ENCODE measurements around the gene PRKCE. TPM values are rescaled to one million over a fixed set of nuclear protein-coding genes. Genes with fewer than 3 reads are reported as not detected.
A peak's percentile ranks its signal among the peaks of the same experiment; 100 is the strongest.

PRKCE gene
- polyA plus RNA-seq, 3 donors: 1.3 to 7.7 (median 2.3) TPM

DNA sequence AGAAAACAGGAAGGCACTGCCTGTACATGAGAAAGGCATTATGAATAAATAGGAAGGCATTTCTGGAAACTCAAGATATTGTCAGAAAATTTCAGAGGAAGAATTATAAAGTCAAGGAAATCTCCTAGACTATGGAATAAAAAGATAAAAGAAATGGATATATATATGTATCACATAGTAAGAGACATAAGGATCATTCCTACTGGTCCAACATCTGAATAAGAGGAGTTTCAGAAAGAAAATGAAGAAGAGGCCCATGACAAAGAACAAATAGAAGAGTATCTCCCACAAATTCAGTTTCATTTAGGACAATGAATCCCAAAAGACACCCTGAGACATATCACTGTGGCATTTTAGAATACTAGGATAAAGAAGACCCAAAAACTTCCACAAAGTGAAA is 178.8 kb downstream of the PRKCE start:
- Histone ChIP-seq H2AFZ (ENCODE audit: insufficient read depth, low read depth, low read length, poor library complexity, severe bottlenecking) (no peak overlapping the region), H4K20me1 (ENCODE audit: insufficient read depth, low read length) (peaks cover 3% of the 10 kb centered on the region), H3K27me3 (ENCODE audit: control insufficient read depth in 2 of 2, insufficient read depth in 2 of 2, low read length in 2 of 2) (no peaks in the 10 kb centered on the region), H3K27ac (ENCODE audit: low read depth in 1 of 2, low read length in 2 of 2) (no peak overlapping the region), H3K79me2 (ENCODE audit: insufficient read depth, low read length) (no peaks in the 10 kb centered on the region), H3K4me3 (replicated peaks in 1 of 3; ENCODE audit: low read depth in 2 of 3, low read length in 3 of 3) (no peak overlapping the region), H3K9ac (ENCODE audit: insufficient read depth, low read length, poor library complexity, severe bottlenecking) (no peak overlapping the region), H3K9me3 (replicated peaks in 1 of 2; ENCODE audit: control insufficient read depth in 1 of 2, insufficient read depth in 1 of 2, low read length in 2 of 2) (peaks cover 13 to 15% of the 10 kb centered on the region in 2 donors), H3K4me1 (ENCODE audit: control insufficient read depth in 1 of 2, insufficient read depth in 2 of 2, low read length in 2 of 2) (peaks cover 10 to 17% of the 10 kb centered on the region in 2 donors), H3K4me2 (replicated peaks; ENCODE audit: extremely low read depth, low read length, poor library complexity, severe bottlenecking) (no peak overlapping the region), H3K36me3 (replicated peaks in 1 of 2; ENCODE audit: control insufficient read depth in 1 of 2, insufficient read depth in 2 of 2, low read length in 2 of 2) (no peaks in the 10 kb centered on the region)
- TF ChIP-seq, protein P1, sequence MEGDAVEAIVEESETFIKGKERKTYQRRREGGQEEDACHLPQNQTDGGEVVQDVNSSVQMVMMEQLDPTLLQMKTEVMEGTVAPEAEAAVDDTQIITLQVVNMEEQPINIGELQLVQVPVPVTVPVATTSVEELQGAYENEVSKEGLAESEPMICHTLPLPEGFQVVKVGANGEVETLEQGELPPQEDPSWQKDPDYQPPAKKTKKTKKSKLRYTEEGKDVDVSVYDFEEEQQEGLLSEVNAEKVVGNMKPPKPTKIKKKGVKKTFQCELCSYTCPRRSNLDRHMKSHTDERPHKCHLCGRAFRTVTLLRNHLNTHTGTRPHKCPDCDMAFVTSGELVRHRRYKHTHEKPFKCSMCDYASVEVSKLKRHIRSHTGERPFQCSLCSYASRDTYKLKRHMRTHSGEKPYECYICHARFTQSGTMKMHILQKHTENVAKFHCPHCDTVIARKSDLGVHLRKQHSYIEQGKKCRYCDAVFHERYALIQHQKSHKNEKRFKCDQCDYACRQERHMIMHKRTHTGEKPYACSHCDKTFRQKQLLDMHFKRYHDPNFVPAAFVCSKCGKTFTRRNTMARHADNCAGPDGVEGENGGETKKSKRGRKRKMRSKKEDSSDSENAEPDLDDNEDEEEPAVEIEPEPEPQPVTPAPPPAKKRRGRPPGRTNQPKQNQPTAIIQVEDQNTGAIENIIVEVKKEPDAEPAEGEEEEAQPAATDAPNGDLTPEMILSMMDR (IDR thresholded peaks at IDR 0.05): no peak
- no peak overlapping the region for H3K4me3 Mint-ChIP-seq
- H3K27ac Mint-ChIP-seq: no peak overlapping the region
- H3K36me3 Mint-ChIP-seq: peaks cover 0 to 3% of the 10 kb centered on the region in 2 donors
- H3K27me3 Mint-ChIP-seq (ENCODE audit: low read depth in 3 of 3): peaks cover 0 to 1% (median 0%) of the 10 kb centered on the region in 3 donors
- intact Hi-C loops (cut with micrococcal nuclease): no loop called here
- no peak for DNase-seq
- H3K9me3 Mint-ChIP-seq: peaks cover 12 to 23% (median 21%) of the 10 kb centered on the region in 7 donors
- peaks cover 27% of the 10 kb centered on the region for H3K4me1 Mint-ChIP-seq

DNA sequence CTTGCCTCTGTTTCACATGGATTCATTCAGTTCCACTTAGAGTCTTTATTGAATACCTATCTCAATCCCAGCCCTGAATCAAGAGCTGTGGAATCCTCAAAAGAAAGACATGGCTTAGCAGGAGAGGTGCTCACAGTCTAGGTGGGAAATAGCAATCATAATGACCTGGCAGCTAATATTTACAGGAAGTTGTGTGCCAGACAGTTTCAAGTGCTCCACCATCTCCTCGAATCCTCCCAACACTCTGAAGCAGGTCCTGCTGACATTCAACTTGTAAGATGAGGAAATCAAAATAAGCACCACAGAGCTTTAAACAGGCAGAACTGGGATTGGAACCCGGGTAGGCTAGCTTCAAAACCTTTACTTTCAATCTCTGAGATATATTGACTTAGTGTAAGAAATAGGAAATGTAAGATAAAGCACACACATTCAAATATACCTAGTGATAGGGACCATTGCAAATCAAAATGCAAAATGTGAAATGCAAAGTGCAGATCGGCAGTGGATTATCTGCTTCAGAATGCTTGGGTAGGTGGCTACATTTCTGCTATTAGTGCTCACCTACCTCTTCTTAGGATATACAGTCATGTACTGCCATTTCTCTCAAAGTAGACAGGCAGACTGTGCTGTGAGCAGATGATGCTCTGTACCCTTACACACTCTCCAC is 182.0 kb downstream of the PRKCE start:
- H3K4me1 Mint-ChIP-seq: peaks cover 42% of the 10 kb centered on the region
- H3K27ac Mint-ChIP-seq: no peak overlapping the region

More for the DNA sequence above, 182.0 kb downstream of the PRKCE start:
- no peak overlapping the region for H3K4me3 ChIP-seq (replicated peaks in 1 of 3; ENCODE audit: low read depth in 2 of 3, low read length in 3 of 3)
- peaks cover 0 to 1% (median 1%) of the 10 kb centered on the region in 3 donors for H3K27me3 Mint-ChIP-seq (ENCODE audit: low read depth in 3 of 3)
- H3K36me3 Mint-ChIP-seq: peaks cover 0 to 2% of the 10 kb centered on the region in 2 donors
- H3K79me2 ChIP-seq (ENCODE audit: insufficient read depth, low read length): peaks cover 13% of the 10 kb centered on the region
- H3K4me2 ChIP-seq (replicated peaks; ENCODE audit: extremely low read depth, low read length, poor library complexity, severe bottlenecking): no peak overlapping the region
- peak overlapping the region in 1 of 2 donors; percentile 39 for H3K4me3 Mint-ChIP-seq
- 20% methylated on average over 1 of the region's 3 CpGs for WGBS (ENCODE audit: insufficient coverage)
- no peak for DNase-seq
- H4K20me1 ChIP-seq (ENCODE audit: insufficient read depth, low read length): no peaks in the 10 kb centered on the region
- intact Hi-C loops (cut with micrococcal nuclease): no loop called here
- H3K27ac ChIP-seq (ENCODE audit: low read depth in 1 of 2, low read length in 2 of 2): peak overlapping the region in 1 of 2 donors; percentile 12
- peaks cover 13 to 15% of the 10 kb centered on the region in 2 donors for H3K9me3 ChIP-seq (replicated peaks in 1 of 2; ENCODE audit: control insufficient read depth in 1 of 2, insufficient read depth in 1 of 2, low read length in 2 of 2)
- TF ChIP-seq, protein P1 (IDR thresholded peaks at IDR 0.05): no peak
- no peaks in the 10 kb centered on the region for H3K36me3 ChIP-seq (replicated peaks in 1 of 2; ENCODE audit: control insufficient read depth in 1 of 2, insufficient read depth in 2 of 2, low read length in 2 of 2)
- no peak overlapping the region for H2AFZ ChIP-seq (ENCODE audit: insufficient read depth, low read depth, low read length, poor library complexity, severe bottlenecking)
- H3K27me3 ChIP-seq (ENCODE audit: control insufficient read depth in 2 of 2, insufficient read depth in 2 of 2, low read length in 2 of 2): no peaks in the 10 kb centered on the region
- no peak overlapping the region for H3K9ac ChIP-seq (ENCODE audit: insufficient read depth, low read length, poor library complexity, severe bottlenecking)
- H3K4me1 ChIP-seq (ENCODE audit: control insufficient read depth in 1 of 2, insufficient read depth in 2 of 2, low read length in 2 of 2): peaks cover 30 to 42% of the 10 kb centered on the region in 2 donors
- peaks cover 12 to 23% (median 21%) of the 10 kb centered on the region in 7 donors for H3K9me3 Mint-ChIP-seq
